Measurements from ENCODE around the gene PPP6R3.
"Not testable (repeated sequence)": the region's sequence is repeated elsewhere in the genome, so short reads cannot be mapped to it uniquely, and the experiment has no call there.

Gene PPP6R3

DNA sequence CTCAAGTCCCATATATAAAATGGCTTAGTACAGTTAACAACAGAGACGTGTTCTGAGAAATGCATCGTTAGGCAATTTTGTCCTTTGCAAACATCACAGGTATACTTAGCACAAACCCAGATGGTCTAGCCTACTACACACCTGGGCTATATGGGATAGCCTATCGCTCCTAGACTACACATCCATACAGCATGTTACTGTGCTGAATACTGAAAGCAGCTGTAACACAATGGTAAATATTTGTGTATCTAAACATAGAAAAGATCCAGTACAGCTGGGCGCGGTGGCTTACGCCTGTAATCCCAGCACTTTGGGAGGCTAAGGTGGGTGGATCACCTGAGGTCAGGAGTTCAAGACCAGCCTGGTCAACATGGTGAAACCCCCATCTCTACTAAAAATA lies 2.2 kb upstream of the PPP6R3 start:
- not testable (repeated sequence) for DNase-seq

DNA sequence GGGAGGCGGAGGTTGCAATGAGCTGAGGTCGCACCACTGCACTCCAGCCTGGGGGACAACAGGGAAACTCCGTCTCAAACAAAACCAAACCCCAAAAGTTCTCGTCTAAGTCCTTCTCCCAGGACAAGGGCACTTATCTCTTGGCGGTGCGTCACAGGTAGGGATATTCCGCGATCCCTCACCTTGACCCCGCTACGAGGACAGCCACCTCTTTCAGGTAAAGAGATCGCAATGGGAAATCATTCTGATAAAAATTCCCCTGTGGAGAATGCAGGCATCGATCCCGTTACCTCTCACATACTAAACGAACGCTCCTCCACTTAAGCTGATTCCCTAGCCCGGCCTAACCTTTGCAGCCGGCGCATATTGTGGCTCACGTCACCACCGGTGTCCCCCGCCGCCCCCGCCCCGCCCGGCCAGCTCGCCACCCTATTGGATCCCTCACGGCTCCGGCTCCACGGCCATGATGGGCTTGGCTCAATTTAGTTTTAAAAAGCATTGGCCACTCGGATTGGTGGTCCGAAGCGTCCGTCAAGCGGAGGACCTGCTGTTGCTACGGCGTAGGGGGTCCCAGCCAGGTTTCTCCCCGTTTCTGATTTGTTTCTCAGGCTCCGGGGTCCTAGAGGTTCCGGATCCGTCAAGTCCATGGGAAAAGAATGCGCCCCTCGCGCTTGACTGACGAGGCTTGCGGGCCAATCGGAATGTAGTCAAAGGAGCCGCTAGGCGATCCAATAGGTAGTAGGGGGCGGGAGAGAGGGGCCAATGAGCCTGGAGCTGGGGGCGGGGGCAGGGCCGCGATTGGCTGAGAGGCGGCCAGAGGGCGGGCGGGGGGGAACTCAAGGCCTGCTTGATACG lies 439 bp upstream of the PPP6R3 start:
- peak; percentile 99 for DNase-seq

DNA sequence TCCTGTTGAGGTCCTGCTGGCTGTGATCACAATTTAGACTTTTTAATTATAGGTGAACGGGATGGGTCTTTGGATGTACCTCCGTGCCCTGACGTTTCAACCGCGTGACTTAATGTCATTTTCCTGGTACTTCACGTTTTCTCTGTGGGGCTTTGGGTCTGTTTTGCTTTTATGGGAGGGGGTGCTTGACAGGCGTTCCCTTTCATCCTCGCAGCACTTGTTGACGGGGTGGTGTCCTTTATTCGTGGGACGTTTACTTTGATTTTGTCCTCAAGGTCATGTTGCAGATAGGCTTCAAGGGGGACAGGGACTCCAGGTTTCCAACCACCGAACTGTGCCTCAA lies 994 bp downstream of the PPP6R3 start:
- DNase-seq = no peak

DNA sequence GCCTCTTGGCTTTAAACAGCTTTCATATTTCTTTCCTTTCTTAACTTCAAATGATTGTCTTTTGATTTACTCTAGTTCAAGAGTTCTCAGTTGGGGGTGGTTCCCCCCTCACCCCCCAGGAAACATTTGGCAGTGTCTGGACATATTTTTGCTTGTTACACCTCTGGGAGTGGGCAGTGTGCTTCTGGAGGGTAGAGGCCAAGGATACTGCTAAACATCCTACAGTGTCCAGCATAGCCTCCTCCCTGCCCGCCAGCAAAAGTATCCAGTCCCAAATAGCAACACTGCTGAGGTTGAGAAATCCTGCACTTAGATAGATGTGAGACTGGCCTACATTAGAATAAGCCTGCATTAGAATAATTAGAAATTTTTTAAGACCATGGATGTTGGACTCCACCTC lies 3.2 kb downstream of the PPP6R3 start:
- DNase-seq = no peak

DNA sequence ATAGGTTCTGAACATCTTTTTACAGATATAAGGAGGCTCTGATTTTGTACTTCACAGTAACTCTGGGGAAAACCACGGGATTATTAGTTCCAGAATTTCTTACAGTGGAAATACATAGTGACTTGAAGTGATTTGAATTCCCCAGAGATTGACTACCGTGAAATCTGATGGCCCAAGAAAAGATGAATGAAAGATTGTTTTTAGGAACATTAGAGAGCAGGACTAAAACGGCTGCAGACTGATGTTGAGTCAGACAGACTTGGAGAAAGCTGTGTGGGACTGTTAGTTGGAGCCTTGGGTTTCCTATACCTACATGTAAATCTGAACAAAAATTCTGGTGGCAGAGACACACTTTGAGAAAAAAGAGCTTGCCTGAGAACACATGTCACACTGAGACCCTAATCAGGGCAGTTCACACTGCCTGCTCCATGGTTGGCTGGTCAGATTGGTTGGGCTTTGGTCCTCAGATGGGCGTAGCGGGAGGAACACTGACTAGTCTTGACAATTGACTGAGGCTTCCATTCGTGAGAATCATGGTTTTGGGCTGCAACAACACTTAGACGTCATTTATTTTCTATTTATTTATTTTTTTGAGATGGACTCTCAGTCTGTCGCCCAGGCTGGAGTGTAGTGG lies 6.8 kb downstream of the PPP6R3 start:
- no peak for DNase-seq

DNA sequence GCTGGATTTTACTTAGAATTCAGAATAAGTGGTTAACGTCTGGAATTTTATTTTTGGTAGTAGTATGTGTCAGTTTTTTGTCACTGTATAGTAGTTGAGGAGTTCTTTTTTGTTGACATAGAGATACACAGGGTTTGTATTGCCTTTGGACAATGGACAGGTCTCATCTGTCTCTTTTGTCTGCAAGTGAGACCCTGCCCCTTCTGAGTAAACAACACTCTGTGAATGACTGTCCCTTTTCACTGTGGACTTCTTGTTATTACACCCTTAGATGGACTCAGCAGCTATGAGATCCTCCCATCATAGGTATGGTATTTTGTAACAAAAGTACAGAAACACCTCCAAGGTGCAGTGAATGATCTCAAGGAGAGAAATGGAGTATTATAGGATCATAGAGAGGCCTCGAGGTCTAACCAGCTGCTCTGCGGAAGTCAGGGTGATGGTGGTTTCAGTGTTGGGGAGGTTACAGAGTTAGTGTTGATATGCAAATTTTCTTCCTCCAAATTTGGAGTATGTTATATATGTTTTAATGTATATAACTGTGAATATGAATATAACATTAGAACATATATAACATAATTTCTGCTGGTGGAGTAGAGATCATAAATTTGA lies 7.8 kb downstream of the PPP6R3 start:
- DNase-seq = no peak

DNA sequence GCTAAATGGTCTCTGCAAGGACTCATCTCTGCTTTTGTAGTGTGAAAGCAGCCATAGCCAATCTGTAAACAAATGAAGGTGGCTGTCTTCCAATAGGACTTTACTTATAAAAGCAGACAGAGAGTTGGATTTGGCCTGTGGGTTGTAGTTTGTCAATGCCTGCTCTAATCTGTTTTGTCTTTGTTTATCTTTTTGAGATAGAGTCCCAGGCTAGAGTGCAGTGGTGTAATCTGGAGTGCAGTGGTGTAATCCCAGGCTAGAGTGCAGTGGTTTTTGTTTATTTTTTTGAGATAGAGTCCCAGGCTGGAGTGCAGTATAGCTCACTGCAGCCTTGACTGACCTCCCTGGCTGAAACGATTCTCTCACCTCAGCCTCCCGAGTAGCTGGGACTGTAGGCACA lies 8.6 kb downstream of the PPP6R3 start:
- DNase-seq = no peak

DNA sequence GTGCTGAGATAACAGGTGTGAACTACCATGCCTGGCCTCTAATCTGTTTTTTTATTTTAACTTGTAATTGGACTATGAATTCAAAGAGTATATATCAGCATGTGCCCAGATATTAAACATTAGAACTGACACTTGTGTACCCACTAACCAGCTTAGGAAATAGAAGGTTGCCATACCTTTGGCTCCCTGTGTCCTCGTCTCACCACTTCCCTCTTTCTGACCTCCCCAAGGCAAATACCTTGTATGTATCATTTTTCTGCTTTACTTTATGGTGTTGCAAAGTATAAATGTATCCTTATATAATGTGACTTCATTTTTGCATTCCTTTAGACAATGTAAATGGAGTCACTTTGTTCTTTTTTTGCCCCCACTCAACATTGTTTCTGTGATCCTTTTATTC lies 9.1 kb downstream of the PPP6R3 start:
- no peak for DNase-seq

DNA sequence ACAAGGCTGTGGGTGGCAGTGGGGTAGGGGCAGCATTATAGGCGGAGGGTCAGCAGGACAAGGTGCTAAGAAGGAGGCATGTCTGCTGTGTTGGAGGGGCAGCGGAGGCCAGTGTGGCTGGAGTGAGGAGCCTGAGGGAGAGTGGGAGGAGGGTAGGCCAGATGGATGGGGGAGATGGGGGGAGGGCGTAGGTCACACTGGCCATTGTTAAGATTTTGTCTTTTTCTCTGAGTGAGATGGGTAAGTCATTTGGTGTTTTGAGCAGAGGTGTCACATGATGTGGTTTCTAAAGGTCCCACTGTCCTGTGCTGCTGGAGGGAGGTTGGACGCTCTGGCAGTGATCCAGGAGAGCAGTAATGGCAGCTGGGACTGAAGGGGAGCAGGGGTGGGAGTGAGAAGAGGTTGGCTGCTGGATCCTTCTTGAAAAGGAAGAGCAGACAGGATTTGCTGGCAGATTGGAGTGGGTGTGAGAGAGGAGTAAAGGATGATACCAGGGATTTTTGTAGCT lies 9.8 kb downstream of the PPP6R3 start:
- no peak for DNase-seq

DNA sequence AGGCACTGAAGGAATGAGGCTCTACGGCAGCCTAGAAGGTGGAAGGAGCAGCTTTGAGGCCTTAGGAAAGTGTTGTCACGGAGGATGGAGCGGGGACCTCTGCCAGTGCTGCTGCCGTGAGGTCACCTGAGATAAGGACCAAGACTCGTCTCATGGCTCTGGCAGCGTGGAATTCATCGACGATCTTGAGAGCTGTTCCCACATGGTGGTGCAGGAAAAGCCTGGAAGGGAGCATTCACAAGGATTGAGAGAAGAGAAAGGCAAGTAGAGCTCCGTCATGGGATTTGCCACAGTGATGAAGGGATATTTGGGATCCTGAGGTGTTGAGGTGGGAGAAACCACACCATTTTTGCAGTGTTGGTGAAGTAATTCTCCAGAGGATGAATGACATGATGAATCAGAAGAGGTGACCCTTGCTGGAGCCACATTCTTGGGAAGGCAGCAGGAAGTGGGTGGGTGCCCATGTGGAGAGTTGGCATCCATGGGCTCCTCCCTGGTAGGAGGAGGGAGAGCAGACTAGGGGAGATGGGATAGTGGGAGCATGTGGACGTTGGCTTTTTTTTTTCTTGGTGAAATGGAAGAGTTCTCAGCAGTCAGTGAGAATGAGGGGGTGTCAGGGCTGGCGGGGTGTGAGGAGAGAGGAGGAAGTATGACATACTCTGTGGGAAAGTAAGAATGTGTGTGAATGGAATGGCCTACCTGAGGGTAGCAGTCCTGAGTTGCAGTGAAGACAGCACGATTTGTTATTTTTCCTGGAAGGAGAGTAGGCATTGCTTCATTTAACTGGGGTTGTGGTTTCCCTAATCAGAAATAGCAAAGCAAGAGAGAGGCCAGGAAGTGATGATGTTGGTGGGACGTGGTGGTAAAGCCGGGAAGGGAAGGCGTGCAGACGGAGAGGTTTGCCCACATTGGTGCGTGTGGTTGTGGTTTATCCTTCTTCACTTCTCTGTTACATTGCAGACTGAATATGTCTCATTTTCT lies 11.1 kb downstream of the PPP6R3 start:
- DNase-seq = no peak

DNA sequence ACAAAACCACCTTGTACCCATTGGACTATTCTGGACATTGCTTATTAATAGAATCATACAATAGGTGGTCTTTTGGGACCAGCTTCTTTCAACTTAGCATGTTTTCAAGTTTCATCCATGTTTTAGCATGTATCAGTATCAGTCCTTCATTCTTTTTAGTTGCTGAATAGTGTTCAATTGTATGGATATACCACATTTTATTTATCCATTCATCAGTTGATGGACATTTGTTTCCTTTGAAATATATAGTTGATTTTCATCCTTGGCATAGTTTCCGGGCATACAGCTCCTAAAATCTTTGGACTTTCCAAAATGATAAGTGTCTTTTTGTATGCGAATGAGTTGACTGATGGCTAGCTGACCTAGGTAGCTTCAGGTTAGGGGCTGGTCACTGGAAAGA lies 12.2 kb downstream of the PPP6R3 start:
- DNase-seq = no peak

DNA sequence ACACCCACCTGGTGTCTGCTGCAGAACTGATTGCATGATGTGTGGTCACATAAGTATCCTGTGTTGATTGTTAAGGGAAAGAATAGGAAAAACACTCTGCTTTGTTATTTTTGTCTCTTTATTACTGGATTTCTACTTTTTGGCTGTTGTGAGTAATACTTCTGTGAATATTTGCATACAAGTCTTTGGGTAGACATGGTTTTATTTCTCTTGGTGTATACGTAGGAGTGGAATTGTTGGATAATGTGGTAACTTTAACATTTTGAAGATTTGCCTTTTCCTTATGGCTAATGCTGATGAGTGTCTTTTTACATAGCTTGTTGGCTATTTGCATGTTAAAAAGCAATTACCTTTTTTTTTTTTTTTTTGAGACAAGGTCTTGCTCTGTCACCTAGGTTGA lies 13.1 kb downstream of the PPP6R3 start:
- no peak for DNase-seq

DNA sequence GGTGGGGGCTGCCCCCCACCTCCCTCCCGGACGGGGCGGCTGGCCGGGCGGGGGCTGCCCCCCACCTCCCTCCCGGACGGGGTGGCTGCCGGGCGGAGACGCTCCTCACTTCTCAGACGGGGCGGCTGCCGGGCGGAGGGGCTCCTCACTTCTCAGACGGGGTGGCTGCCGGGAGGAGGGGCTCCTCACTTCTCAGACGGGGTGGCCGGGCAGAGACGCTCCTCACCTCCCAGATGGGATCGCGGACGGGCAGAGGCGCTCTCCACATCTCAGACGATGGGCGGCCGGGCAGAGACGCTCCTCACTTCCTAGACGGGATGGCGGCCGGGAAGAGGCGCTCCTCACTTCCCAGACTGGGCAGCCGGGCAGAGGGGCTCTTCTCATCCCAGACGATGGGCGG lies 15.1 kb downstream of the PPP6R3 start:
- DNase-seq = not testable (repeated sequence)

DNA sequence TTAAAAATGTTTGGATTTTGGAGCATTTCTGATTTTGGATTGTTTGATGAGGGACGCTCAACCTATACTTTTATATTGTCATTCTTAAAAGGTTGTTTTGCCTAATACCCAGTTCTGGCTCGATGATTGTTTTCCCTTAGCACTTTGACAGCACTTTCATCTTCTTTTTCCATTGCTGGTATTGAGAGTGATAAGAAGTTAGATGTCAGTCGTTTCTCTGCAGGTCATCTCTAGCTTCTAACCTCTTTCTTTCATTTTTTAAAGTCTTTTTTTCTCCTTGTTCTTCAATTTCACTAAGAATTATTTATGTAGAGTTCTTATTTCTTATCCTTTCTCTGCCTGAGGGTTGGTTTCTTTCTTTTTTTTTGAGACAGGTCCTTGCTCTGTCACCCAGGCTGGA lies 18.8 kb downstream of the PPP6R3 start:
- no peak for DNase-seq

DNA sequence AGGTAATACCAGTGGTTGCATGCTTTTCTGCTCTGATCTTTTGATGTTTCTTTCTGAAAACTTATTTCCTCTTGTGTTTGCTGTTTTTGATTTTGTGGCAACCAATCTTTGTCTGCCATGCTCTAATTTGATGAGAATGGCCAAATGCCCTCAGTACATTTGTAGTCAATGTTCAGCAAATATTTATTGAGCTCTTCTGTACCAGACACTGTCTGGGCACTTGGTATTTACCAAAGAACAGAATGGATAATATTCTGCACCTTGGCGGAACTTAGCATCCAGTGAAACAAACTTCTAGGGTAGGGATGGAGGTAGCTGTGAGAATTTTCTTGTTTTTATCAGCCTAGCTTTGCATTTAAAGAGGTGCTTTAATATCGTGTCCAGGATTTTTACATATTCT lies 19.6 kb downstream of the PPP6R3 start:
- DNase-seq = no peak

DNA sequence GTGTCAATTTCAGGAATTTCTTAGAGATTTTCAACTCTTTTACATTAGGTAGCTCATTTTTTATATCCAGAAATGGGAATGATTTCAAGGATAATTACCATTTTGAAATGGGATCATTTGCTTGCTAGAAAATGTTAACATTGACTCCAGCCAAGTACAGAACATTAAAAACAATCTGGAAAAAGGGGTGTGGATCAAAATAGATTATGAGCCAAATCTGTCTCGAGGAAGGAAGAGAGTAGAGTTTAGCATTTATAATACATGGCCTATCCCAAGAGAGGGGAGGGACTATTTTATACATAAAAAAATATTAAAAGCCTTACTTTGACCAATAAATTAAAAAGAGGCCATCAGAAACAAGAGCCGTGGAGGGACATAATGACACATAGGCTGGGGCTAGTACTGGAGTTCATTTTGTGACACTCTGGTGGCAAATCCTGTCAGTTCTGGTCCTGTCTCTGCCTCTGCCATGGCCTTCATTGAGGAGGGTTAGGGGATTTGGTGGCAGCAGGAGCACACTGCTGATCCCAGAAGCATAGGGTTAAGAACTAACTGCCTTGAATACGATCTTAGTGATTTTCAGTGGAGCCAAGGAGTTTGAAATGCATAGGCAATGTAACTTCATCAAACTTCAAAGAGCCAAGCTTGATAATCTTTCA lies 20.4 kb downstream of the PPP6R3 start:
- no peak for DNase-seq

DNA sequence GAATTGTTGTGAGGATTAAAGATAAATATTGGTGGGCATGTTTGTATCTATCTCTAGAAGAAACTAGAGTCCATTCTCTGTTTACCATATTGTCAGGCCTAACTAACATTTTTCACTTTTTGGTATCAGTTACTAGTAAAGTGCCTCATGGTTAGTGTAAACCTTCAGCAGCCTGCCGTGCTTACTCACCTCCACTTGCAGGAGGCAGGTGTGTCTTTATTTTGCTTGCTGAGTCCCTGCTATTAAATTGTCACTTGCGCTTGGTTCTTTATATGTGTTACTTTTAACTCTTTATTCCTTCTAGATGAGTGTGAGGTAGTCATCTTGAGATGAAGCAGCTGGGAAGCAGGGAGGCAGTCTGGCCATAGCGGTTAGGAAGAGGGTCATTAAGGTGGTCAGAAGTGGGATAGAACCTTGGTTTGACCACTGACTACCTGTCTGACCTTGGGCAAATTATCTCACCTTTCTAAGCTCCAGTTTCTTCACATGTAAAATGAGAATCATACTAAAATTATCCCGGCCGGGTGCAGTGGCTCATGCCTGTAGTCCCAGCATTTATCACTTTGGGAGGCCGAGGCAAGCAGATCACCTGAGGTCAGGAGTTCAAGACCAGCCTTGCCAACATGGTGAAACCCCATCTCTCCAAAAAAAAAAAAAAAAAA lies 21.2 kb downstream of the PPP6R3 start:
- no peak for DNase-seq

DNA sequence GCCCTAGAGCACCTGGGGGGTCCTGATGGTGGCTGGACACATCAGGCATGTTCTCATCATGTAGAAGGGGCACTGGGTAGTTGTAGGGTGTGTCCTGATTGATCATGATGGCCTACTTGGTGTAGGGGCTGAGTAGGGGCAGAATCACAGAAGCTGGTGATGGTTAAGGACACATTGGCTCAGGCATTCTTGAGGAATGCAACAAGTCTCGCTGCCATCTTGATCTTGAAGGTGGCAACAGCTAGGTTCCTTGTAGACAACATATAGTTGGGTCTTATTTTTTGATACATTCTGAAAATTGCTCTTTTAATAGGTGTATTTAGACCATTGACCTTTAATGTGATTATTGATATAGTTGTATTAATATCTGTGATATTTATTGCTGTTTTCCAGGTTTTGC lies 28.1 kb downstream of the PPP6R3 start:
- no peak for DNase-seq

DNA sequence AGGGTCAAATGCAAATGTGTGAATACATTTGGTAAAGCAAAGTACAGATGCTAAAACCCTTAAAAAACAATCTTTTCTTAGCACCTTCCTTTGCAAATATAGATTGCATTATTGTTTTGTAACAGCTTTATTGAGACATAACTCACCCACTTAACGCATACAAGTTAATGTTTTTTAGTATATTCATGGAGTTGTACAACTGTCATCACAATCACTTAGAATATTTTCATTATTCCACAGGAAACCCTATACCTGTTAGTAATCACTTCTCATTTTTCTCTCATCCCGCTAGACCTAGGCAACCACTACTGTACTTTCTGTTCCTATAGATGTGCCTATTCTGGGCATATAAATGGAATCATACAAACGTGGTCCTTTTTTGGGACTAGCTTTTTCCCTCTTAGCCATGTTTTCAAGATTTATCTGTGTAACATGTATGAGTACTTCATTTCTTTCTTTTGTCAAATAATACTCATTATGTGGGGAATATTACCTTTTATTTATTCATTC lies 34.7 kb downstream of the PPP6R3 start:
- no peak for DNase-seq

DNA sequence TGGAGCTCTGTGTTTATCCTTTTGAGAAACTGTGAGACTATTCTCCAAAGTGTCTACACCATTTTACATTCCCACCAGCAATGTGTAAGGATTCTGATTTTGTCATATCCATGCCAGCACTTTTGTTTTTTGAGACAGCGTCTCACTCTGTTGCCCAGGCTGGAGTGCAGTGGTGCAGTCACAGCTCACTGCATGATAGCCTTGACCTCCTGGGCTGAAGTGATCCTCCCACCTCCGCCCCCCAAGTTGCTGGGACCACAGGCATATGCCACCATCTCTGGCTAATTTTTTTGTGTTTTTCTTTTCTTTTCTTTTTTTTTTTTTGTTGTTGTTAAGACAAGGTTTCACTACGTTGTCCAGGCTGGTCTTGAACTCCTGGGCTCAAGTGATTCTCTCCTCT lies 35.3 kb downstream of the PPP6R3 start:
- DNase-seq = no peak

DNA sequence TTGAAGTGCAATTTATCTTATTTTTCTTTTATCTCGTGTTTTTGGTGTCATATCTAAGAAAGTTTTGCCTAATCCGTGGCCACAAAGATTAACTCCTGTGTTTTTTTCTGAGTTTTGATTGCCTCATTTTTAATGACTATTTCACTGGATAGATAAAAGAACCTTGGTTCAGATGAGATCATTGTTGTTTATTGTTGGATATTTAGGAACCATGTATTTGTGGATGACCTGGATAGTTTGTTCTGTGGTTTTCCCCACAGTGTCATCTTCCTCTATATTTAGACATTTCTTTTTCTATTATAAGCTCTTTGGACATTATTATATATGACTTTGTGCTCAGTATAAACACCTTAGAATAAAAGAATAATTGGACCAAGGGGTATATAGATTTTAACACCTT lies 37.2 kb downstream of the PPP6R3 start:
- DNase-seq = no peak

DNA sequence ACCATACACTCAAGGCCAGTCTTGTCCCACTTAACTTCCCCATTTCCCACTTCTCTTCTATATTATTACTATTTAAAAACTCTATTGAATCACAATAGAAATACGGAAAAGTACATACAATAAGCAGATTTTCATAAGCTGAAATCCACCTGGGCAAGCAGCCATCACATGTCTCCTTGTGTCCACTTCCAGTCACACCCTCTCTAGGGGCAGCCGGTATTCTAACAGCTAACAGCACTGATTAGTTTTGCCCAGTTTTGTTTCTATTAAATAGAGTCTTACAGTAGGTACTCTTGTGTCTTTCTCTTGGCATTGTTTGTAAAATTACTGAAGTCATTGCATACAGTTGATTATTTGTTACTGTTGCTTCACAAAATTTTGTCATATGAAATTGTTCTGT lies 37.8 kb downstream of the PPP6R3 start:
- DNase-seq = no peak

All from right hindlimb (tissue), 1 donor.